IMR-90 (cell line): ENCODE measurements around the gene MPC1.
A peak's percentile ranks its signal among the peaks of the same experiment; 100 is the strongest.

ENCODE experiments used
- CEBPB ChIP-seq: IDR thresholded peaks from 2 replicates; pipeline ENCODE4 v1.6.1; 2012; ENCODE audit warnings: low read depth, low read length, improper control_type of control experiment
- CHD1 ChIP-seq: IDR thresholded peaks from 2 replicates; pipeline ENCODE4 v1.6.1; 2012; ENCODE audit warnings: low read depth, low read length, improper control_type of control experiment
- MAFK ChIP-seq: IDR thresholded peaks from 2 replicates; pipeline ENCODE4 v1.6.1; 2012; ENCODE audit warnings: low read depth, low read length, improper control_type of control experiment
- MAZ ChIP-seq: IDR thresholded peaks from 2 replicates; pipeline ENCODE4 v1.6.1; 2012; ENCODE audit warnings: low read depth, mild to moderate bottlenecking, low read length, improper control_type of control experiment, moderate library complexity, borderline replicate concordance
- POLR2A ChIP-seq: IDR thresholded peaks from 2 replicates; pipeline ENCODE4 v1.6.1; 2012; ENCODE audit warnings: mild to moderate bottlenecking, low read depth, low read length
- RAD21 ChIP-seq: IDR thresholded peaks from 2 replicates; pipeline ENCODE4 v1.6.1; 2012; ENCODE audit warnings: low read length, improper control_type of control experiment
- RCOR1 ChIP-seq: IDR thresholded peaks from 2 replicates; pipeline ENCODE4 v1.6.1; 2012; ENCODE audit warnings: mild to moderate bottlenecking, low read length, improper control_type of control experiment; ENCODE audit not compliant: insufficient replicate concordance
- RFX5 ChIP-seq: IDR thresholded peaks from 2 replicates; pipeline ENCODE4 v1.8.0; 2012; ENCODE audit warnings: low read depth, mild to moderate bottlenecking, low read length, moderate library complexity
- SMC3 ChIP-seq: fragments of 150-350 bp; IDR thresholded peaks from 2 replicates; pipeline ENCODE4 v1.6.1; 2016; ENCODE audit warnings: low read depth, mild to moderate bottlenecking, antibody characterized with exemption, low read length, moderate library complexity
- TF ChIP-seq, protein P1 (sequence below): conservative IDR thresholded peaks from 2 replicates; pipeline ENCODE4 v1.5.1; 2012; ENCODE audit warnings: mild to moderate bottlenecking, low read depth, low read length, improper control_type of control experiment
- TF ChIP-seq, protein P2 (sequence below): fragments of 150-350 bp; IDR thresholded peaks from 2 replicates; pipeline ENCODE4 v1.6.1; 2017; ENCODE audit warnings: mild to moderate bottlenecking, antibody characterized with exemption, low read length, low read depth

DNA sequence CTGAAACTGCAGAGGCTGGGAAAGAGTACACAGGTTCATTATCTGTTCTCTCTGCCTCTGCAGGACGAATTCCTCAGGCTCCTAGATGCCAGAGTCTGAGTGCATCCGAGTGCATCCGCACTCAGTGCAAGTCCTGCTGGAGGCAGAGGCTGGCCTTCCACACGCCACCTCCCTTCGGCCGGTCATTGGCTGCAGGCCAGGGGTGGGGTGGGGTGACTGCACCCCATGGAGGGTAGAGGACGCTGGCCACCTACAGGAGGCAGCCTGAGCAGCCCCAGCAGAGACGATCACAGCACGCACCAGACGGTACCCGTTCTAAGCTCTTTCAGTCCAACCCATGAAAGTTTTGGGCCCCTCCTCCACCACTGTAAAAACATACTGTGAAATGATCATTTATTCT lies 52.1 kb downstream of the MPC1 start:
- no peak for TF ChIP-seq SMC3
- TF ChIP-seq POLR2A = no peak
- TF ChIP-seq, protein P1, sequence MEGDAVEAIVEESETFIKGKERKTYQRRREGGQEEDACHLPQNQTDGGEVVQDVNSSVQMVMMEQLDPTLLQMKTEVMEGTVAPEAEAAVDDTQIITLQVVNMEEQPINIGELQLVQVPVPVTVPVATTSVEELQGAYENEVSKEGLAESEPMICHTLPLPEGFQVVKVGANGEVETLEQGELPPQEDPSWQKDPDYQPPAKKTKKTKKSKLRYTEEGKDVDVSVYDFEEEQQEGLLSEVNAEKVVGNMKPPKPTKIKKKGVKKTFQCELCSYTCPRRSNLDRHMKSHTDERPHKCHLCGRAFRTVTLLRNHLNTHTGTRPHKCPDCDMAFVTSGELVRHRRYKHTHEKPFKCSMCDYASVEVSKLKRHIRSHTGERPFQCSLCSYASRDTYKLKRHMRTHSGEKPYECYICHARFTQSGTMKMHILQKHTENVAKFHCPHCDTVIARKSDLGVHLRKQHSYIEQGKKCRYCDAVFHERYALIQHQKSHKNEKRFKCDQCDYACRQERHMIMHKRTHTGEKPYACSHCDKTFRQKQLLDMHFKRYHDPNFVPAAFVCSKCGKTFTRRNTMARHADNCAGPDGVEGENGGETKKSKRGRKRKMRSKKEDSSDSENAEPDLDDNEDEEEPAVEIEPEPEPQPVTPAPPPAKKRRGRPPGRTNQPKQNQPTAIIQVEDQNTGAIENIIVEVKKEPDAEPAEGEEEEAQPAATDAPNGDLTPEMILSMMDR = peak; percentile 19; the same call in 1 of the 2 replicates
- no peak for TF ChIP-seq MAFK
- TF ChIP-seq CHD1 = no peak
- no peak for TF ChIP-seq RAD21
- no peak for TF ChIP-seq CEBPB
- no peak for TF ChIP-seq RFX5
- TF ChIP-seq, protein P2, sequence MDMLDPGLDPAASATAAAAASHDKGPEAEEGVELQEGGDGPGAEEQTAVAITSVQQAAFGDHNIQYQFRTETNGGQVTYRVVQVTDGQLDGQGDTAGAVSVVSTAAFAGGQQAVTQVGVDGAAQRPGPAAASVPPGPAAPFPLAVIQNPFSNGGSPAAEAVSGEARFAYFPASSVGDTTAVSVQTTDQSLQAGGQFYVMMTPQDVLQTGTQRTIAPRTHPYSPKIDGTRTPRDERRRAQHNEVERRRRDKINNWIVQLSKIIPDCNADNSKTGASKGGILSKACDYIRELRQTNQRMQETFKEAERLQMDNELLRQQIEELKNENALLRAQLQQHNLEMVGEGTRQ = no peak
- TF ChIP-seq MAZ = 0 out of 2 replicates have a peak, but pooled peaks have one; percentile 15
- no peak for TF ChIP-seq RCOR1
